Mammary epithelial cell (primary cell): ENCODE data around the gene CUTA.
"Not testable (repeated sequence)": the region's sequence is repeated elsewhere in the genome, so short reads cannot be mapped to it uniquely, and the experiment has no call there.

Source experiments
- CTCF ChIP-seq, 2 donors: IDR thresholded peaks in 1 of 2; conservative IDR thresholded peaks in 1 of 2; 2 replicates each; pipeline ENCODE4 v1.5.1; 2011 to 2012; ENCODE audit warnings: inconsistent platforms in 2 of 2, low read length in 2 of 2, mild to moderate bottlenecking in 2 of 2, control low read depth in 1 of 2, low read depth in 1 of 2; ENCODE audit not compliant: insufficient read depth in 1 of 2; ENCODE audit errors: extremely low read depth in 1 of 2
- EZH2 ChIP-seq: IDR thresholded peaks from 2 replicates; pipeline ENCODE4 v1.6.1; 2012; ENCODE audit warnings: low read length, inconsistent platforms, borderline replicate concordance

- not testable (repeated sequence) for TF ChIP-seq CTCF (conservative IDR thresholded peaks at IDR 0.05 in 1 of 2, IDR thresholded peaks at IDR 0.05 in 1 of 2; ENCODE audit: extremely low read depth in 1 of 2, insufficient read depth in 1 of 2, low read depth in 1 of 2, low read length in 2 of 2); EZH2
These were observed 38.7 kb downstream of the CUTA start for GRCh38 chr6:33379184-33379583.
